SK-N-SH treated with all-trans-retinoic acid at 6 μM for 48 hours (cell line): ENCODE data around the gene AP1AR.

ENCODE experiments used
- ATAC-seq: fragments of 200-7000 bp; cut with Tn5 transposase; 3 replicates; pipeline ENCODE4 v1.9.1; 2020; ENCODE audit warnings: mild to moderate bottlenecking, moderate library complexity
- ARNTL ChIP-seq: fragments of 450-650 bp; formaldehyde crosslinking; IDR thresholded peaks from 2 replicates; pipeline ENCODE4 v1.5.0; 2020; ENCODE audit warnings: low read depth, mild to moderate bottlenecking, moderate library complexity, borderline replicate concordance
- BACH2 ChIP-seq: fragments of 250-450 bp; sonication (Bioruptor Pico); IDR thresholded peaks from 2 replicates; pipeline ENCODE4 v1.9.0; 2021; ENCODE audit warnings: mild to moderate bottlenecking, borderline replicate concordance
- CSDC2 ChIP-seq: fragments of 250-450 bp; sonication (Bioruptor Pico); IDR thresholded peaks from 2 replicates; pipeline ENCODE4 v1.5.0; 2020; ENCODE audit warnings: mild to moderate bottlenecking, moderate library complexity
- ESRRG ChIP-seq: fragments of 250-450 bp; sonication (Bioruptor Pico); IDR thresholded peaks from 2 replicates; pipeline ENCODE4 v1.6.1; 2021; ENCODE audit warnings: mild to moderate bottlenecking
- GLIS3 ChIP-seq: fragments of 250-450 bp; sonication (Bioruptor Pico); IDR thresholded peaks from 2 replicates; pipeline ENCODE4 v1.5.0; 2020; ENCODE audit warnings: mild to moderate bottlenecking, moderate library complexity
- ISL1 ChIP-seq: fragments of 250-450 bp; sonication (Bioruptor Pico); IDR thresholded peaks from 2 replicates; pipeline ENCODE4 v2.1.2; 2022; ENCODE audit warnings: mild to moderate bottlenecking, moderate library complexity
- OSR1 ChIP-seq: fragments of 250-450 bp; sonication (Bioruptor Pico); IDR thresholded peaks from 2 replicates; pipeline ENCODE4 v1.8.0; 2022; ENCODE audit warnings: moderate library complexity, mild to moderate bottlenecking, inconsistent platforms
- PPARA ChIP-seq: fragments of 250-450 bp; sonication (Bioruptor Pico); IDR thresholded peaks from 2 replicates; pipeline ENCODE4 v1.5.0; 2020; ENCODE audit warnings: mild to moderate bottlenecking, borderline replicate concordance
- RARB ChIP-seq: fragments of 250-450 bp; sonication (Bioruptor Pico); IDR thresholded peaks from 2 replicates; pipeline ENCODE4 v1.8.0; 2021; ENCODE audit warnings: mild to moderate bottlenecking, moderate library complexity
- SNAI2 ChIP-seq: fragments of 250-450 bp; sonication (Bioruptor Pico); IDR thresholded peaks from 2 replicates; pipeline ENCODE4 v1.5.0; 2020; ENCODE audit warnings: mild to moderate bottlenecking, moderate library complexity
- TCF4 ChIP-seq: fragments of 250-450 bp; sonication (Bioruptor Pico); IDR thresholded peaks from 2 replicates; pipeline ENCODE4 v1.8.0; 2021; ENCODE audit warnings: mild to moderate bottlenecking, moderate library complexity, borderline replicate concordance
- TOX ChIP-seq: fragments of 250-450 bp; sonication (Bioruptor Pico); IDR thresholded peaks from 2 replicates; pipeline ENCODE4 v1.8.0; 2021; ENCODE audit warnings: mild to moderate bottlenecking, moderate library complexity, borderline replicate concordance
- ZC3H10 ChIP-seq: fragments of 250-450 bp; sonication (Bioruptor Pico); IDR thresholded peaks from 2 replicates; pipeline ENCODE4 v1.5.1; 2021; ENCODE audit warnings: mild to moderate bottlenecking, moderate library complexity
- ZFP3 ChIP-seq: fragments of 250-450 bp; sonication (Bioruptor Pico); IDR thresholded peaks from 2 replicates; pipeline ENCODE4 v1.5.0; 2020; ENCODE audit warnings: mild to moderate bottlenecking, moderate library complexity
- ZFP30 ChIP-seq: fragments of 450-650 bp; formaldehyde crosslinking; IDR thresholded peaks from 2 replicates; pipeline ENCODE4 v1.5.0; 2022; ENCODE audit warnings: mild to moderate bottlenecking, moderate library complexity
- ZNF565 ChIP-seq: fragments of 450-650 bp; formaldehyde crosslinking; conservative IDR thresholded peaks from 2 replicates; pipeline ENCODE4 v1.5.0; 2020; ENCODE audit warnings: low read depth, mild to moderate bottlenecking, moderate library complexity
- ZNF70 ChIP-seq: fragments of 450-650 bp; formaldehyde crosslinking; IDR thresholded peaks from 2 replicates; pipeline ENCODE4 v1.5.0; 2020; ENCODE audit warnings: mild to moderate bottlenecking, moderate library complexity
- ZNF8 ChIP-seq: fragments of 450-650 bp; formaldehyde crosslinking; IDR thresholded peaks from 2 replicates; pipeline ENCODE4 v1.5.0; 2020; ENCODE audit warnings: mild to moderate bottlenecking, moderate library complexity
- TF ChIP-seq, protein P1 (sequence below): fragments of 250-450 bp; sonication (Bioruptor Pico); IDR thresholded peaks from 2 replicates; pipeline ENCODE4 v1.5.1; 2021; ENCODE audit warnings: mild to moderate bottlenecking, moderate library complexity
- TF ChIP-seq, protein P2 (sequence below): fragments of 250-450 bp; sonication (Bioruptor Pico); IDR thresholded peaks from 2 replicates; pipeline ENCODE4 v1.8.0; 2021; ENCODE audit warnings: low read depth, mild to moderate bottlenecking, moderate library complexity, borderline replicate concordance
- TF ChIP-seq, protein P3 (sequence below): fragments of 250-450 bp; sonication (Bioruptor Pico); IDR thresholded peaks from 2 replicates; pipeline ENCODE4 v1.5.1; 2020; ENCODE audit warnings: low read depth, mild to moderate bottlenecking, moderate library complexity
- TF ChIP-seq, protein P4 (sequence below): fragments of 250-450 bp; sonication (Bioruptor Pico); IDR thresholded peaks from 2 replicates; pipeline ENCODE4 v1.5.0; 2020; ENCODE audit warnings: mild to moderate bottlenecking, moderate library complexity
- TF ChIP-seq, protein P5 (sequence below): fragments of 250-450 bp; sonication (Bioruptor Pico); IDR thresholded peaks from 2 replicates; pipeline ENCODE4 v1.8.0; 2020; ENCODE audit warnings: mild to moderate bottlenecking, moderate library complexity, borderline replicate concordance

AP1AR gene

DNA sequence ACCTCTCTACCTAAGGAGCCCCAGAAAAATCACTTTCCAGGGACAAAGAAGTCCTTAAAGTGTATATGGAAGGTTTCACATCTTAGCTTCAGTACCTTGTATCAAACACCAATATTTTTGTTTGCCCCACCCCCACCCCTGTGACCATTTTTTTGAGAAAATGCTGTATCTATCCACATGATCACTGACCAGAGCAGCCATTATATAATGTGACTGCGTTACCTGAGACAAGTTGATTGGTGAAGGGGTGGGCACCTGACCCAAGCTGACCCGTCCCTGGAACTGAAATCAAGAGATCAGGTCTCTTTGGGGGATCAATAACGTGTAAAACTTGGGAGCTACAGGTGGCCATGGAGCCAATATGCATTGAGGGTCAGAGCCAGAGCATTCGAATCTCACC, 43.4 kb downstream of the AP1AR start:
- TF ChIP-seq ZC3H10 (CRISPR knock-in tag) (no peak), ZNF565 (no peak), TCF4 (CRISPR knock-in tag) (no peak), ZNF8 (CRISPR knock-in tag) (no peak), CSDC2 (CRISPR knock-in tag) (no peak), OSR1 (CRISPR knock-in tag) (no peak), SNAI2 (CRISPR knock-in tag) (no peak), ISL1 (no peak), PPARA (no peak), ZFP30 (CRISPR knock-in tag) (no peak), ZNF70 (CRISPR knock-in tag) (no peak), ZFP3 (CRISPR knock-in tag) (no peak), ESRRG (no peak), TOX (CRISPR knock-in tag) (no peak)
- TF ChIP-seq, protein P1, sequence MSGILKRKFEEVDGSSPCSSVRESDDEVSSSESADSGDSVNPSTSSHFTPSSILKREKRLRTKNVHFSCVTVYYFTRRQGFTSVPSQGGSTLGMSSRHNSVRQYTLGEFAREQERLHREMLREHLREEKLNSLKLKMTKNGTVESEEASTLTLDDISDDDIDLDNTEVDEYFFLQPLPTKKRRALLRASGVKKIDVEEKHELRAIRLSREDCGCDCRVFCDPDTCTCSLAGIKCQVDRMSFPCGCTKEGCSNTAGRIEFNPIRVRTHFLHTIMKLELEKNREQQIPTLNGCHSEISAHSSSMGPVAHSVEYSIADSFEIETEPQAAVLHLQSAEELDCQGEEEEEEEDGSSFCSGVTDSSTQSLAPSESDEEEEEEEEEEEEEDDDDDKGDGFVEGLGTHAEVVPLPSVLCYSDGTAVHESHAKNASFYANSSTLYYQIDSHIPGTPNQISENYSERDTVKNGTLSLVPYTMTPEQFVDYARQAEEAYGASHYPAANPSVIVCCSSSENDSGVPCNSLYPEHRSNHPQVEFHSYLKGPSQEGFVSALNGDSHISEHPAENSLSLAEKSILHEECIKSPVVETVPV = no peak
- TF ChIP-seq, protein P2, sequence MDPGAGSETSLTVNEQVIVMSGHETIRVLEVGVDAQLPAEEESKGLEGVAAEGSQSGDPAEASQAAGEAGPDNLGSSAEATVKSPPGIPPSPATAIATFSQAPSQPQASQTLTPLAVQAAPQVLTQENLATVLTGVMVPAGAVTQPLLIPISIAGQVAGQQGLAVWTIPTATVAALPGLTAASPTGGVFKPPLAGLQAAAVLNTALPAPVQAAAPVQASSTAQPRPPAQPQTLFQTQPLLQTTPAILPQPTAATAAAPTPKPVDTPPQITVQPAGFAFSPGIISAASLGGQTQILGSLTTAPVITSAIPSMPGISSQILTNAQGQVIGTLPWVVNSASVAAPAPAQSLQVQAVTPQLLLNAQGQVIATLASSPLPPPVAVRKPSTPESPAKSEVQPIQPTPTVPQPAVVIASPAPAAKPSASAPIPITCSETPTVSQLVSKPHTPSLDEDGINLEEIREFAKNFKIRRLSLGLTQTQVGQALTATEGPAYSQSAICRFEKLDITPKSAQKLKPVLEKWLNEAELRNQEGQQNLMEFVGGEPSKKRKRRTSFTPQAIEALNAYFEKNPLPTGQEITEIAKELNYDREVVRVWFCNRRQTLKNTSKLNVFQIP (CRISPR knock-in tag) = no peak
- TF ChIP-seq, protein P3, sequence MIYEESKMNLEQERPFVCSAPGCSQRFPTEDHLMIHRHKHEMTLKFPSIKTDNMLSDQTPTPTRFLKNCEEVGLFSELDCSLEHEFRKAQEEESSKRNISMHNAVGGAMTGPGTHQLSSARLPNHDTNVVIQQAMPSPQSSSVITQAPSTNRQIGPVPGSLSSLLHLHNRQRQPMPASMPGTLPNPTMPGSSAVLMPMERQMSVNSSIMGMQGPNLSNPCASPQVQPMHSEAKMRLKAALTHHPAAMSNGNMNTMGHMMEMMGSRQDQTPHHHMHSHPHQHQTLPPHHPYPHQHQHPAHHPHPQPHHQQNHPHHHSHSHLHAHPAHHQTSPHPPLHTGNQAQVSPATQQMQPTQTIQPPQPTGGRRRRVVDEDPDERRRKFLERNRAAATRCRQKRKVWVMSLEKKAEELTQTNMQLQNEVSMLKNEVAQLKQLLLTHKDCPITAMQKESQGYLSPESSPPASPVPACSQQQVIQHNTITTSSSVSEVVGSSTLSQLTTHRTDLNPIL (CRISPR knock-in tag) = no peak
- TF ChIP-seq, protein P4, sequence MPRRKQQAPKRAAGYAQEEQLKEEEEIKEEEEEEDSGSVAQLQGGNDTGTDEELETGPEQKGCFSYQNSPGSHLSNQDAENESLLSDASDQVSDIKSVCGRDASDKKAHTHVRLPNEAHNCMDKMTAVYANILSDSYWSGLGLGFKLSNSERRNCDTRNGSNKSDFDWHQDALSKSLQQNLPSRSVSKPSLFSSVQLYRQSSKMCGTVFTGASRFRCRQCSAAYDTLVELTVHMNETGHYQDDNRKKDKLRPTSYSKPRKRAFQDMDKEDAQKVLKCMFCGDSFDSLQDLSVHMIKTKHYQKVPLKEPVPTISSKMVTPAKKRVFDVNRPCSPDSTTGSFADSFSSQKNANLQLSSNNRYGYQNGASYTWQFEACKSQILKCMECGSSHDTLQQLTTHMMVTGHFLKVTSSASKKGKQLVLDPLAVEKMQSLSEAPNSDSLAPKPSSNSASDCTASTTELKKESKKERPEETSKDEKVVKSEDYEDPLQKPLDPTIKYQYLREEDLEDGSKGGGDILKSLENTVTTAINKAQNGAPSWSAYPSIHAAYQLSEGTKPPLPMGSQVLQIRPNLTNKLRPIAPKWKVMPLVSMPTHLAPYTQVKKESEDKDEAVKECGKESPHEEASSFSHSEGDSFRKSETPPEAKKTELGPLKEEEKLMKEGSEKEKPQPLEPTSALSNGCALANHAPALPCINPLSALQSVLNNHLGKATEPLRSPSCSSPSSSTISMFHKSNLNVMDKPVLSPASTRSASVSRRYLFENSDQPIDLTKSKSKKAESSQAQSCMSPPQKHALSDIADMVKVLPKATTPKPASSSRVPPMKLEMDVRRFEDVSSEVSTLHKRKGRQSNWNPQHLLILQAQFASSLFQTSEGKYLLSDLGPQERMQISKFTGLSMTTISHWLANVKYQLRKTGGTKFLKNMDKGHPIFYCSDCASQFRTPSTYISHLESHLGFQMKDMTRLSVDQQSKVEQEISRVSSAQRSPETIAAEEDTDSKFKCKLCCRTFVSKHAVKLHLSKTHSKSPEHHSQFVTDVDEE (CRISPR knock-in tag) = no peak
- TF ChIP-seq, protein P5, sequence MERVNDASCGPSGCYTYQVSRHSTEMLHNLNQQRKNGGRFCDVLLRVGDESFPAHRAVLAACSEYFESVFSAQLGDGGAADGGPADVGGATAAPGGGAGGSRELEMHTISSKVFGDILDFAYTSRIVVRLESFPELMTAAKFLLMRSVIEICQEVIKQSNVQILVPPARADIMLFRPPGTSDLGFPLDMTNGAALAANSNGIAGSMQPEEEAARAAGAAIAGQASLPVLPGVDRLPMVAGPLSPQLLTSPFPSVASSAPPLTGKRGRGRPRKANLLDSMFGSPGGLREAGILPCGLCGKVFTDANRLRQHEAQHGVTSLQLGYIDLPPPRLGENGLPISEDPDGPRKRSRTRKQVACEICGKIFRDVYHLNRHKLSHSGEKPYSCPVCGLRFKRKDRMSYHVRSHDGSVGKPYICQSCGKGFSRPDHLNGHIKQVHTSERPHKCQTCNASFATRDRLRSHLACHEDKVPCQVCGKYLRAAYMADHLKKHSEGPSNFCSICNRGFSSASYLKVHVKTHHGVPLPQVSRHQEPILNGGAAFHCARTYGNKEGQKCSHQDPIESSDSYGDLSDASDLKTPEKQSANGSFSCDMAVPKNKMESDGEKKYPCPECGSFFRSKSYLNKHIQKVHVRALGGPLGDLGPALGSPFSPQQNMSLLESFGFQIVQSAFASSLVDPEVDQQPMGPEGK (CRISPR knock-in tag) = no peak
- no peak for ATAC-seq

DNA sequence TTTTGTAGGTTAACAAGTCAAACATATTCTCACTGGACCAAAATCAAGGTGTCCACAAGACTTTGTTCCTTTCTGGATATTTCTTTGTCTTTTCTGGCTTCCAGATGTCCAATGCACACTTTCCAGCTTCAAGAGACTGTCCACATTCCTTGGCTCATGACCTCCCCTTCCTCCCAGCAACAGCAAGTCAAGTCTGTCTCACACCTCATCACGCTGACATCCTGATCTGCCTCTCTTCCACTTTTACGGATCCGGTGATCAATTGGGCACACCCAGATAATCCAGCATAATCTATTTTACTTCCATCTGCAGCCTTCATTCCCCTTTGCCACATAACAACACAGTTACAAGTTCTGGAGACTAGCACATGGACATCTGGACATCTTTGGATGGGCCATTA, 44.5 kb downstream of the AP1AR start:
- ATAC-seq = no peak
- TF ChIP-seq ZNF70 (CRISPR knock-in tag) (no peak), CSDC2 (CRISPR knock-in tag) (no peak), ZNF8 (CRISPR knock-in tag) (no peak)

DNA sequence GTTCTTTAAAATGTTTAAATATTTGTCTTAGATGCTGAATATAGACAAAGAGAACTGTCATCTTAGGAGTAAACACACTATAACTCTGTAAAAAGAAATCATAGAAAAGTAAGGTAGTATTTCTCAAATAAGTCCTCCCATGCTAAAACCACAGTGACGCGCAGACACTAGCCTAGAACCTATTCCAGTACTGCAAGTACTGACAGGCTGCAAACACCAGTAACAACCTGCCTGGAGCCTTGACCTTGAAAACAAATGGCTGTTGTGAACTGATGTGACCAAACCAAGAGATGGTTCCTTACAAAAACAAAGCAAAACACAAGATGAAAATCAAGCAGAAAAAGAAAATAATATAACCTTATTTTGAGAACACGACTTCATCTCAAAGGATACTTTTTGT, 45.6 kb downstream of the AP1AR start:
- ATAC-seq = no peak
- no peak for TF ChIP-seq ZNF8 (CRISPR knock-in tag)
- no peak for TF ChIP-seq ZNF70 (CRISPR knock-in tag)
- TF ChIP-seq ZFP3 (CRISPR knock-in tag) = no peak
- no peak for TF ChIP-seq BACH2 (CRISPR knock-in tag)
- no peak for TF ChIP-seq ESRRG
- TF ChIP-seq ARNTL (CRISPR knock-in tag) = no peak
- TF ChIP-seq RARB (CRISPR knock-in tag) = no peak
- TF ChIP-seq TCF4 (CRISPR knock-in tag) = no peak
- TF ChIP-seq GLIS3 (CRISPR knock-in tag) = no peak
- TF ChIP-seq, protein P5 (CRISPR knock-in tag) = no peak
- TF ChIP-seq ISL1 = no peak
- TF ChIP-seq, protein P2 (CRISPR knock-in tag) = no peak
- no peak for TF ChIP-seq CSDC2 (CRISPR knock-in tag)
